Suprapubic skin (tissue), 4 donors: ENCODE measurements around the gene DENR.
"Not testable (repeated sequence)": the region's sequence is repeated elsewhere in the genome, so short reads cannot be mapped to it uniquely, and the experiment has no call there.

ENCODE experiments used
- POLR2A ChIP-seq, 2 donors: fragments of 450-650 bp; IDR thresholded peaks; one replicate each; pipeline ENCODE4 v1.6.1; 2017; ENCODE audit warnings: antibody characterized with exemption in 2 of 2, mild to moderate bottlenecking in 2 of 2, moderate library complexity in 2 of 2
- POLR2AphosphoS5 ChIP-seq, 3 donors: sonication (generic); formaldehyde crosslinking; IDR thresholded peaks; one replicate each; pipeline ENCODE4 v1.6.1; 2017; ENCODE audit warnings: antibody characterized with exemption in 3 of 3
- TF ChIP-seq, protein P1 (sequence below), 2 donors: fragments of 200-600 bp in 1 of 2; fragments of 450-650 bp in 1 of 2; sonication (generic) in 1 of 2; IDR thresholded peaks; one replicate each; pipeline ENCODE4 v1.5.1; 2016 to 2019; ENCODE audit warnings: antibody characterized with exemption in 2 of 2, mild to moderate bottlenecking in 1 of 2, moderate library complexity in 1 of 2

DNA sequence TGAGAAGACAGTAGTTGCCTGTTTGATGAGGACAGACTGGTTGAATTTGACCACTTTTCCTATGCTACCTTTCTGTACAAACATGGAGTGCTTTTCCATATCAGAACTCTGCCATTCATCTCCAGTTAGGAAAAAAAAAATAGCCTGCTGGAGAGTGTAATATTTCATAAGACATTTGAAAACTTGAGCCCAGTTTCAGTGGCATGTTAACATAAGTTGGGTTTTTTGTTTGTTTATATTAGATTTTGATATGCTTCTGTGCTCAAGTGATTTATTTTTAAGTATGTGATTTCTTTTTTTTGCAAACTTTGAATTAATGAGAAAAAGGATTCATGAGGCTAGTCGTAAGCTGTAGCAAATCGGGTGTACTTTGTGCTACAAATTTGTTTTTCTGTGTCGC lies 48.8 kb upstream of the DENR start:
- TF ChIP-seq, protein P1, sequence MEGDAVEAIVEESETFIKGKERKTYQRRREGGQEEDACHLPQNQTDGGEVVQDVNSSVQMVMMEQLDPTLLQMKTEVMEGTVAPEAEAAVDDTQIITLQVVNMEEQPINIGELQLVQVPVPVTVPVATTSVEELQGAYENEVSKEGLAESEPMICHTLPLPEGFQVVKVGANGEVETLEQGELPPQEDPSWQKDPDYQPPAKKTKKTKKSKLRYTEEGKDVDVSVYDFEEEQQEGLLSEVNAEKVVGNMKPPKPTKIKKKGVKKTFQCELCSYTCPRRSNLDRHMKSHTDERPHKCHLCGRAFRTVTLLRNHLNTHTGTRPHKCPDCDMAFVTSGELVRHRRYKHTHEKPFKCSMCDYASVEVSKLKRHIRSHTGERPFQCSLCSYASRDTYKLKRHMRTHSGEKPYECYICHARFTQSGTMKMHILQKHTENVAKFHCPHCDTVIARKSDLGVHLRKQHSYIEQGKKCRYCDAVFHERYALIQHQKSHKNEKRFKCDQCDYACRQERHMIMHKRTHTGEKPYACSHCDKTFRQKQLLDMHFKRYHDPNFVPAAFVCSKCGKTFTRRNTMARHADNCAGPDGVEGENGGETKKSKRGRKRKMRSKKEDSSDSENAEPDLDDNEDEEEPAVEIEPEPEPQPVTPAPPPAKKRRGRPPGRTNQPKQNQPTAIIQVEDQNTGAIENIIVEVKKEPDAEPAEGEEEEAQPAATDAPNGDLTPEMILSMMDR (IDR thresholded peaks at IDR 0.05), result not testable (repeated sequence)
- TF ChIP-seq POLR2A, POLR2AphosphoS5 (IDR thresholded peaks at IDR 0.05): not testable (repeated sequence)
